IMR-90 (cell line): ENCODE data around the gene STEAP4. TPM values are rescaled to one million over a fixed set of nuclear protein-coding genes. Genes with fewer than 3 reads are reported as not detected.

Experiments
- ATAC-seq: fragments of 200-7000 bp; cut with Tn5 transposase; 2 replicates; pipeline ENCODE4 v1.9.1; 2020; ENCODE audit warnings: low read depth, mild to moderate bottlenecking, moderate library complexity
- BruUV-seq: library from RNA; stranded (reverse); fragments of 400-500 nt; replicated peaks from 2 replicates; lab custom pipeline; 2021; lab: Mats Ljungman, UMichigan
- CTCF ChIA-PET: fragments of 300-600 bp; formaldehyde crosslinking; extraction: SDS; loops from one replicate; lab custom pipeline; 2021; ENCODE audit warnings: antibody characterized with exemption; lab: Yijun Ruan, JAX
- POLR2A ChIA-PET: fragments of 300-600 bp; sonication (Branson Sonifier 250); formaldehyde crosslinking; loops from one replicate; lab custom pipeline; 2022; ENCODE audit warnings: antibody characterized with exemption; ENCODE audit not compliant: unreplicated experiment; lab: Charles Lee
- DNase-seq: peaks from one replicate; pipeline ENCODE4 v3.0.0; 2013
- H2AFZ ChIP-seq: replicated peaks from 2 replicates; pipeline ENCODE3; 2013; ENCODE audit warnings: low read length, mild to moderate bottlenecking; ENCODE audit not compliant: poor library complexity
- H2AK5ac ChIP-seq: 2 replicates; pipeline ENCODE4 v1.6.1; 2013; ENCODE audit warnings: low read depth, low read length, inconsistent platforms
- H2AK9ac ChIP-seq: replicated peaks from 2 replicates; pipeline ENCODE3; 2013; ENCODE audit warnings: mild to moderate bottlenecking, low read depth, low read length, moderate library complexity; ENCODE audit not compliant: poor library complexity
- H2BK120ac ChIP-seq: 2 replicates; pipeline ENCODE4 v1.6.1; 2013; ENCODE audit warnings: low read depth, low read length, inconsistent platforms
- H2BK15ac ChIP-seq: 3 replicates; pipeline ENCODE4 v1.6.1; 2013; ENCODE audit warnings: low read depth, low read length, inconsistent platforms
- H2BK20ac ChIP-seq: 2 replicates; pipeline ENCODE4 v1.6.1; 2013; ENCODE audit warnings: low read depth, mild to moderate bottlenecking, inconsistent platforms, low read length, moderate library complexity
- H2BK5ac ChIP-seq: 2 replicates; pipeline ENCODE4 v1.6.1; 2013; ENCODE audit warnings: mild to moderate bottlenecking, low read depth, low read length, inconsistent platforms; ENCODE audit not compliant: poor library complexity, severe bottlenecking
- H3K14ac ChIP-seq: replicated peaks from 2 replicates; pipeline ENCODE4 v1.6.1; 2013; ENCODE audit warnings: low read depth, low read length, inconsistent platforms
- H3K18ac ChIP-seq: 2 replicates; pipeline ENCODE4 v1.6.1; 2013; ENCODE audit warnings: low read depth, low read length, control low read depth
- H3K23ac ChIP-seq: 2 replicates; pipeline ENCODE4 v1.6.1; 2013; ENCODE audit warnings: low read depth, low read length, inconsistent platforms
- H3K27ac ChIP-seq: 2 replicates; pipeline ENCODE4 v1.5.1; 2013; ENCODE audit warnings: mild to moderate bottlenecking, control low read depth, low read length; ENCODE audit not compliant: insufficient read depth
- H3K27me3 ChIP-seq: 2 replicates; pipeline ENCODE4 v1.6.1; 2013; ENCODE audit warnings: low read length; ENCODE audit not compliant: control insufficient read depth, insufficient read depth
- H3K36me3 ChIP-seq: 2 replicates; pipeline ENCODE4 v1.6.1; 2013; ENCODE audit warnings: low read length, mixed read lengths; ENCODE audit not compliant: control insufficient read depth, insufficient read depth
- H3K4ac ChIP-seq: 2 replicates; pipeline ENCODE4 v1.6.1; 2013; ENCODE audit warnings: low read depth, low read length, inconsistent platforms
- H3K4me1 ChIP-seq: 2 replicates; pipeline ENCODE4 v1.6.1; 2013; ENCODE audit warnings: low read length, mixed read lengths; ENCODE audit not compliant: control insufficient read depth, insufficient read depth
- H3K4me2 ChIP-seq: 2 replicates; pipeline ENCODE4 v1.6.1; 2013; ENCODE audit warnings: low read depth, mild to moderate bottlenecking, control low read depth, low read length, moderate library complexity
- H3K4me3 ChIP-seq: 2 replicates; pipeline ENCODE4 v1.5.1; 2013; ENCODE audit warnings: low read depth, mild to moderate bottlenecking, control low read depth, low read length, moderate library complexity; ENCODE audit not compliant: insufficient read depth
- H3K56ac ChIP-seq: 2 replicates; pipeline ENCODE4 v1.6.1; 2013; ENCODE audit warnings: low read length, inconsistent platforms; ENCODE audit not compliant: insufficient read depth; ENCODE audit errors: extremely low read depth
- H3K79me1 ChIP-seq, 2 experiments: 2 replicates each; pipeline ENCODE4 v1.6.1; 2013; ENCODE audit warnings: low read length in 2 of 2, inconsistent platforms in 1 of 2, low read depth in 1 of 2
- H3K9ac ChIP-seq: 2 replicates; pipeline ENCODE4 v1.6.1; 2013; ENCODE audit warnings: low read depth, low read length, control low read depth
- H3K9me1 ChIP-seq: 2 replicates; pipeline ENCODE4 v1.6.1; 2013; ENCODE audit warnings: low read length, inconsistent platforms; ENCODE audit not compliant: insufficient read depth
- H3K9me3 ChIP-seq: 2 replicates; pipeline ENCODE4 v1.6.1; 2013; ENCODE audit warnings: low read length; ENCODE audit not compliant: control insufficient read depth, insufficient read depth
- H4K20me1 ChIP-seq: 2 replicates; pipeline ENCODE4 v1.6.1; 2013; ENCODE audit warnings: low read length, inconsistent platforms; ENCODE audit not compliant: insufficient read depth
- H4K5ac ChIP-seq: 2 replicates; pipeline ENCODE4 v1.6.1; 2013; ENCODE audit warnings: mild to moderate bottlenecking, low read depth, low read length, control low read depth
- H4K8ac ChIP-seq, 2 experiments: 2 replicates each; pipeline ENCODE4 v1.6.1; 2013; ENCODE audit warnings: low read depth in 2 of 2, low read length in 2 of 2, control low read depth in 1 of 2, inconsistent platforms in 1 of 2
- H4K91ac ChIP-seq: 2 replicates; pipeline ENCODE4 v1.6.1; 2013; ENCODE audit warnings: low read depth, low read length, inconsistent platforms; ENCODE audit not compliant: insufficient read depth
- BHLHE40 ChIP-seq: fragments of 150-350 bp; IDR thresholded peaks from 2 replicates; pipeline ENCODE4 v1.6.1; 2016; ENCODE audit warnings: mild to moderate bottlenecking, low read depth, low read length
- CEBPB ChIP-seq: IDR thresholded peaks from 2 replicates; pipeline ENCODE4 v1.6.1; 2012; ENCODE audit warnings: low read depth, low read length, improper control_type of control experiment
- CHD1 ChIP-seq: IDR thresholded peaks from 2 replicates; pipeline ENCODE4 v1.6.1; 2012; ENCODE audit warnings: low read depth, low read length, improper control_type of control experiment
- FOS ChIP-seq: fragments of 150-350 bp; IDR thresholded peaks from 2 replicates; pipeline ENCODE4 v1.6.1; 2016; ENCODE audit warnings: low read depth, low read length
- MAFK ChIP-seq: IDR thresholded peaks from 2 replicates; pipeline ENCODE4 v1.6.1; 2012; ENCODE audit warnings: low read depth, low read length, improper control_type of control experiment
- MAZ ChIP-seq: IDR thresholded peaks from 2 replicates; pipeline ENCODE4 v1.6.1; 2012; ENCODE audit warnings: low read depth, mild to moderate bottlenecking, low read length, improper control_type of control experiment, moderate library complexity, borderline replicate concordance
- MXI1 ChIP-seq: IDR thresholded peaks from 2 replicates; pipeline ENCODE4 v1.6.1; 2012; ENCODE audit warnings: low read depth, mild to moderate bottlenecking, low read length, moderate library complexity, borderline replicate concordance
- POLR2A ChIP-seq: IDR thresholded peaks from 2 replicates; pipeline ENCODE4 v1.6.1; 2012; ENCODE audit warnings: mild to moderate bottlenecking, low read depth, low read length
- RAD21 ChIP-seq: IDR thresholded peaks from 2 replicates; pipeline ENCODE4 v1.6.1; 2012; ENCODE audit warnings: low read length, improper control_type of control experiment
- RCOR1 ChIP-seq: IDR thresholded peaks from 2 replicates; pipeline ENCODE4 v1.6.1; 2012; ENCODE audit warnings: mild to moderate bottlenecking, low read length, improper control_type of control experiment; ENCODE audit not compliant: insufficient replicate concordance
- RFX5 ChIP-seq: IDR thresholded peaks from 2 replicates; pipeline ENCODE4 v1.8.0; 2012; ENCODE audit warnings: low read depth, mild to moderate bottlenecking, low read length, moderate library complexity
- SMC3 ChIP-seq: fragments of 150-350 bp; IDR thresholded peaks from 2 replicates; pipeline ENCODE4 v1.6.1; 2016; ENCODE audit warnings: low read depth, mild to moderate bottlenecking, antibody characterized with exemption, low read length, moderate library complexity
- WGBS, 2 experiments: methylation state at CpG; one replicate each; pipeline versions ENCODE4 v1.1.5 to v1.1.7; 2013; ENCODE audit warnings: missing lambda C conversion rate in 2 of 2; ENCODE audit not compliant: insufficient read length in 1 of 2; ENCODE audit errors: extremely low coverage in 2 of 2; 5-methylcytosine and 5-hydroxymethylcytosine counted together
- dilution Hi-C: fragments of 300-500 bp; cut with HindIII; formaldehyde crosslinking; loops from one replicate; pipeline ENCODE4 v1.14.3; 2018; ENCODE audit warnings: low sequenced_read_pairs; ENCODE audit not compliant: unreplicated experiment
- in situ Hi-C: fragments of 300-500 bp; cut with MboI; formaldehyde crosslinking; loops from 3 replicates; pipeline ENCODE4 v1.14.3; 2019; ENCODE audit warnings: low sequenced_read_pairs, inconsistent platforms, mixed read lengths
- intact Hi-C: fragments of 100-400 bp; cut with micrococcal nuclease; formaldehyde crosslinking; loops from 2 replicates; pipeline ENCODE4 v1.10.0; 2022
- polyA plus RNA-seq, 3 experiments: library from polyadenylated mRNA; depleted of rRNA; stranded (reverse); fragments of >200 nt; gene quantifications; 2 replicates each; pipeline ENCODE4 v1.2.3, GENCODE V29; 2012; ENCODE audit warnings: low replicate concordance in 1 of 3
- total RNA-seq: library from RNA; depleted of rRNA; stranded (reverse); fragments of >200 nt; gene quantifications from 2 replicates; pipeline ENCODE4 v1.2.3, GENCODE V29; 2012
- TF ChIP-seq, protein P1 (sequence below): conservative IDR thresholded peaks from 2 replicates; pipeline ENCODE4 v1.5.1; 2012; ENCODE audit warnings: mild to moderate bottlenecking, low read depth, low read length, improper control_type of control experiment
- TF ChIP-seq, protein P2 (sequence below): fragments of 150-350 bp; IDR thresholded peaks from 2 replicates; pipeline ENCODE4 v1.6.1; 2016; ENCODE audit warnings: low read depth, mild to moderate bottlenecking, low read length, moderate library complexity, borderline replicate concordance
- TF ChIP-seq, protein P3 (sequence below): fragments of 150-350 bp; IDR thresholded peaks from 2 replicates; pipeline ENCODE4 v1.6.1; 2017; ENCODE audit warnings: mild to moderate bottlenecking, antibody characterized with exemption, low read length, low read depth

The STEAP4 gene
- total and polyA plus RNA-seq, 2 of the 4 experiments (the other 2 are of a cell fraction) = not detected

DNA sequence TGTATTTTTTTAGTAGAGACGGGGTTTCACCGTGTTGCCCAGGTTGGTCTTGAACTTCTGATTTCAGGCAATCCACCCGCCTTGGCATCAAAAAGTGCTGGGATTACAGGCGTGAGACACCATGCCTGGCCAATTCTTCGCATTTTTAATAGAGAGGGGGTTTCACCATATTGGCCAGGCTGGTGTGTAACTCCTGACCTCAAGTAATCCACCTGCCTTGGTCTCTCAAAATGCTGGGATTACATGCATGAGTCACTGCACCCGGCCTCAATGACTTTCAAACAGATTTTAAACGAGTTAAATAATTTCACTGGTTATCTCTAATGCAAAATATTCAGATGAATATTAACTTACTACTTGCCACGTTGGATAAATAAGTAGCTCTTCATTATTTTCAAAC lies 37.6 kb upstream of the STEAP4 start:
- WGBS, 2 experiments = 67% methylated on average over 2 of the region's 8 CpGs; no CpG with 5 or more reads in 1 of the 2 experiments
- no peak for DNase-seq
- no peak overlapping the region for H3K18ac ChIP-seq
- H2BK120ac ChIP-seq = no peak overlapping the region
- H3K27me3 ChIP-seq = no peaks in the 10 kb centered on the region
- H2BK5ac ChIP-seq = no peak overlapping the region
- H3K4me2 ChIP-seq = no peak overlapping the region
- ChIA-PET POLR2A (interaction anchor here (0.6 kb wide), 1 partner anchor 167 kb away, joined by 3 read pairs; no protein-coding TSS in a partner anchor), CTCF (no interaction called here)
- H2BK20ac ChIP-seq = no peak overlapping the region
- no peak for ATAC-seq
- no peak overlapping the region for H3K23ac ChIP-seq
- no TSS peak for BruUV-seq
- no peaks in the 10 kb centered on the region for H3K9me1 ChIP-seq
- no peak overlapping the region for H2BK15ac ChIP-seq
- H3K4ac ChIP-seq = no peak overlapping the region
- H2AFZ ChIP-seq = no peak overlapping the region
- H2AK9ac ChIP-seq = no peak overlapping the region
- intact Hi-C loops = no loop called here
- no peaks in the 10 kb centered on the region for H3K36me3 ChIP-seq
- in situ Hi-C loops = no loop called here
- H4K5ac ChIP-seq = no peak overlapping the region
- H3K79me1 ChIP-seq = no peaks in the 10 kb centered on the region
- H3K27ac ChIP-seq = no peak overlapping the region
- H3K4me1 ChIP-seq = no peaks in the 10 kb centered on the region
- dilution Hi-C loops = no loop called here
- no peak overlapping the region for H4K8ac ChIP-seq
- H4K91ac ChIP-seq = no peak overlapping the region
- TF ChIP-seq MAZ = no peak
- TF ChIP-seq MAFK = no peak
- TF ChIP-seq, protein P1, sequence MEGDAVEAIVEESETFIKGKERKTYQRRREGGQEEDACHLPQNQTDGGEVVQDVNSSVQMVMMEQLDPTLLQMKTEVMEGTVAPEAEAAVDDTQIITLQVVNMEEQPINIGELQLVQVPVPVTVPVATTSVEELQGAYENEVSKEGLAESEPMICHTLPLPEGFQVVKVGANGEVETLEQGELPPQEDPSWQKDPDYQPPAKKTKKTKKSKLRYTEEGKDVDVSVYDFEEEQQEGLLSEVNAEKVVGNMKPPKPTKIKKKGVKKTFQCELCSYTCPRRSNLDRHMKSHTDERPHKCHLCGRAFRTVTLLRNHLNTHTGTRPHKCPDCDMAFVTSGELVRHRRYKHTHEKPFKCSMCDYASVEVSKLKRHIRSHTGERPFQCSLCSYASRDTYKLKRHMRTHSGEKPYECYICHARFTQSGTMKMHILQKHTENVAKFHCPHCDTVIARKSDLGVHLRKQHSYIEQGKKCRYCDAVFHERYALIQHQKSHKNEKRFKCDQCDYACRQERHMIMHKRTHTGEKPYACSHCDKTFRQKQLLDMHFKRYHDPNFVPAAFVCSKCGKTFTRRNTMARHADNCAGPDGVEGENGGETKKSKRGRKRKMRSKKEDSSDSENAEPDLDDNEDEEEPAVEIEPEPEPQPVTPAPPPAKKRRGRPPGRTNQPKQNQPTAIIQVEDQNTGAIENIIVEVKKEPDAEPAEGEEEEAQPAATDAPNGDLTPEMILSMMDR = no peak
- TF ChIP-seq CEBPB = no peak
- TF ChIP-seq RCOR1 = no peak
- TF ChIP-seq RFX5 = no peak
- no peak for TF ChIP-seq CHD1
- TF ChIP-seq, protein P2, sequence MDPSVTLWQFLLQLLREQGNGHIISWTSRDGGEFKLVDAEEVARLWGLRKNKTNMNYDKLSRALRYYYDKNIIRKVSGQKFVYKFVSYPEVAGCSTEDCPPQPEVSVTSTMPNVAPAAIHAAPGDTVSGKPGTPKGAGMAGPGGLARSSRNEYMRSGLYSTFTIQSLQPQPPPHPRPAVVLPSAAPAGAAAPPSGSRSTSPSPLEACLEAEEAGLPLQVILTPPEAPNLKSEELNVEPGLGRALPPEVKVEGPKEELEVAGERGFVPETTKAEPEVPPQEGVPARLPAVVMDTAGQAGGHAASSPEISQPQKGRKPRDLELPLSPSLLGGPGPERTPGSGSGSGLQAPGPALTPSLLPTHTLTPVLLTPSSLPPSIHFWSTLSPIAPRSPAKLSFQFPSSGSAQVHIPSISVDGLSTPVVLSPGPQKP = no peak
- no peak for TF ChIP-seq MXI1
- no peak for TF ChIP-seq SMC3
- TF ChIP-seq BHLHE40 = no peak
- no peak for TF ChIP-seq RAD21
- TF ChIP-seq POLR2A = no peak
- TF ChIP-seq FOS = no peak
- TF ChIP-seq, protein P3, sequence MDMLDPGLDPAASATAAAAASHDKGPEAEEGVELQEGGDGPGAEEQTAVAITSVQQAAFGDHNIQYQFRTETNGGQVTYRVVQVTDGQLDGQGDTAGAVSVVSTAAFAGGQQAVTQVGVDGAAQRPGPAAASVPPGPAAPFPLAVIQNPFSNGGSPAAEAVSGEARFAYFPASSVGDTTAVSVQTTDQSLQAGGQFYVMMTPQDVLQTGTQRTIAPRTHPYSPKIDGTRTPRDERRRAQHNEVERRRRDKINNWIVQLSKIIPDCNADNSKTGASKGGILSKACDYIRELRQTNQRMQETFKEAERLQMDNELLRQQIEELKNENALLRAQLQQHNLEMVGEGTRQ = no peak
- no peak overlapping the region for H2AK5ac ChIP-seq
- H3K56ac ChIP-seq = no peak overlapping the region
- no peaks in the 10 kb centered on the region for H4K20me1 ChIP-seq
- no peaks in the 10 kb centered on the region for H3K9me3 ChIP-seq
- H3K9ac ChIP-seq = no peak overlapping the region
- no peak overlapping the region for H3K14ac ChIP-seq
- no peak overlapping the region for H3K4me3 ChIP-seq
